Stimulated activated CD4-positive, alpha-beta T cell treated with anti-CD3 and anti-CD28 coated beads, Interleukin-2, amount 100 ng/mL, for 4 hours (primary cell): ENCODE results near the gene DDX60.

Source experiments
- DNase-seq: peaks from one replicate; pipeline ENCODE4 v3.0.0-alpha.2; 2020; ENCODE audit warnings: low read depth

The DDX60 gene

GRCh38 chr4:168208957-168209614 is 109.5 kb downstream of the DDX60 start:
- DNase-seq = no peak

- no peak for DNase-seq
Observed at GRCh38 chr4:168203233-168203911, 115.2 kb downstream of the DDX60 start.

GRCh38 chr4:168200685-168201084 is 117.9 kb downstream of the DDX60 start:
- DNase-seq = no peak

GRCh38 chr4:168199260-168199957 is 119.1 kb downstream of the DDX60 start:
- no peak for DNase-seq

- DNase-seq = no peak
Observed at GRCh38 chr4:168197926-168198325, 120.6 kb downstream of the DDX60 start.

GRCh38 chr4:168188754-168189153 is 129.8 kb downstream of the DDX60 start:
- DNase-seq = no peak

- no peak for DNase-seq
Observed at GRCh38 chr4:168183717-168184571, 134.6 kb downstream of the DDX60 start.

- DNase-seq = no peak
Observed at GRCh38 chr4:168177546-168178149, 140.9 kb downstream of the DDX60 start.

- DNase-seq = no peak
Observed at GRCh38 chr4:168174308-168174707, 144.2 kb downstream of the DDX60 start.

- no peak for DNase-seq
Observed at GRCh38 chr4:168167714-168168284, 150.8 kb downstream of the DDX60 start.
